ENCODE results near the gene CLASP1. TPM values are rescaled to one million over a fixed set of nuclear protein-coding genes. Genes with fewer than 3 reads are reported as not detected.

The CLASP1 gene
- total and polyA plus RNA-seq, 9 donors: 40.3 to 67.9 (median 51.7) TPM

DNA sequence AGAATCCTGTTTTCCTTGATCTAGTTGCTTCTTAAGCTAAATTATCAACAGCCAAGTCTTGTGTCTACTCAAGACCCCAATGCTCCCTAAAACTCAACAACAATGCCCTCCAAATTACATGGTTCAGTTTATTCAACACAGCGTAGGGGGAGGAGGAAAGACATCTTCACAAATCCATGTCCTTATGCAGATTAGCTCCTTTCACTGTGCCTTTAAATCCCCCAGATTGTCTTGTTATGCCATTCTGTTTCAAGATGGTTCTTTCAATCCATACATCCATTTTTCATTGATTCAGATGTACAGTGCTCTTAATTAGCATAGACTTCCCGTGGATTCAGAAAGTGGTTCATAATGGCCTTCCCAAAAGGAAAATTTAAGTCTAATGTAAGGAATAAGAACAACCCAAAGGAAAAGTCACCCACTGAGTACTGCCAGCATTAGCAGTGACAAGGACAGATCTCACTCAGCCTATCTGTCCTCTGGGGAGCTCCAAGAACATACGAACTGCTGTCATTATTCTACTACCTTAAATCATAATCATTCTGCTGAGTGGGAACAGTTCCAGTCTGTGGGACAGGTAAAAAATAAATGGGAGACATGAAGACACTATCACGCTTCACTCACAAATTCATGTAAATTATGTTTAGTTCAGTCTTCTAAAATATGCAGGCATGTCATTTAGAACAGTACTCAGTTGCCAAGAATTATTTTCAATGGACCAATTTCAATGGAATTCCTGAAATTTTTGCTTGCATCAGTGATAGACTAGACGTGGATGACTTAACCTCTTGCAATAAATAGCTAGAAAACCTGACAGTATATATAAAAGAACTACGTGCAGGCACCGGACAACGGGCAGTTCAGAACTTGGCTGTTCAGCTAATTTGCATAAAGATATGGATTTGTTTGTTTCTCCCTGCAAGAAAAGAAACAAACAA lies 177.5 kb downstream of the CLASP1 start:
- H3K27ac ChIP-seq (ENCODE audit: low read length): no peak overlapping the region
- peaks cover 7% of the 10 kb centered on the region for H3K4me1 ChIP-seq (ENCODE audit: control insufficient read depth, insufficient read depth, low read length)
- DNase-seq: peak; percentile 16
- no peaks in the 10 kb centered on the region for H3K9me3 ChIP-seq (replicated peaks; ENCODE audit: control insufficient read depth, low read depth, low read length)
- H3K27me3 ChIP-seq (ENCODE audit: control insufficient read depth, insufficient read depth, low read length): no peaks in the 10 kb centered on the region
- H3K4me3 ChIP-seq (ENCODE audit: low read length): no peak overlapping the region
- peaks cover 26% of the 10 kb centered on the region for H3K36me3 ChIP-seq (ENCODE audit: control insufficient read depth, insufficient read depth, low read length)
- WGBS (ENCODE audit: insufficient coverage): no CpG with 5 or more reads among the region's 8 CpGs

DNA sequence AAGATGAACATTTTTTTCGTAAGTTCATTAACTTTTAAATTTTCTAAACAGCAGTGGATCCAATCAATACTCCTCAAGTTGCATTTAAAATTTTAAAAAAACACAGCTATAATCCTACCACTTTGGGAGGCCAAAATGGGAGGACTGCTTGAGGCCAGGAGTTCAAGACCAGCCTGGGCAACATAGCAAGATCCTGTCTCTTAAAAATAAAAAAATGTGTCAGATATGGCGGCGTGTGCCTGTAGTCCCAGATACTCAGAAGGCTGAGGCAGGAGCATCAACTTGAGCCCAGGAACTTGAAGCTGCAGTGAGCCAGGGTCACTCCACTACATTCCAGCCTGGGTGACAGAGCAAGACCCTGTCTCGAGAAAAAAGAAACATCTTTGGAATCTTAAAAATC lies 178.3 kb downstream of the CLASP1 start:
- no CpG with 5 or more reads among the region's 4 CpGs for WGBS (ENCODE audit: insufficient coverage)
- Histone ChIP-seq H3K36me3 (ENCODE audit: control insufficient read depth, insufficient read depth, low read length) (peaks cover 31% of the 10 kb centered on the region), H3K4me3 (ENCODE audit: low read length) (no peak overlapping the region), H3K4me1 (ENCODE audit: control insufficient read depth, insufficient read depth, low read length) (peaks cover 3% of the 10 kb centered on the region), H3K27me3 (ENCODE audit: control insufficient read depth, insufficient read depth, low read length) (no peaks in the 10 kb centered on the region), H3K27ac (ENCODE audit: low read length) (no peak overlapping the region), H3K9me3 (replicated peaks; ENCODE audit: control insufficient read depth, low read depth, low read length) (no peaks in the 10 kb centered on the region)
- no peak for DNase-seq

DNA sequence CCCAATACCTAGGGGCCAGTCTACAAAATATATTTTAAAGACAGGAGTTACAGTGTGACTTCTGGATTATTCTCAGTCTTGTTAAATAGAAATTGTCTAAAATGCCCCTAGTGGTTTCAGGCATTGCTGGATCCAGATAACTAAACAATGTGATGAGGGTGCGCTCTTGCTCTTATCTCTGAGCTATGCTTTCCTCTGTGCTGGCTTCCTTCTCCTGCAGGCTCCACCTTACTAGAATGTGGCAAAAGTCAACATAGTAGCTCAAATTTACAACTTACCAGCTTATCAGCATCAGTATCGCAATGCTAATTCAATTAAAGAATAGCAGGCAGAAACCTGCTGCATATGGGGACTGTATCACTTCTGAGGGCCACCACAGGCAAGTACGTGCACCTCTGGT lies 179.9 kb downstream of the CLASP1 start:
- peaks cover 3% of the 10 kb centered on the region for H3K4me1 ChIP-seq (ENCODE audit: control insufficient read depth, insufficient read depth, low read length)
- no peaks in the 10 kb centered on the region for H3K27me3 ChIP-seq (ENCODE audit: control insufficient read depth, insufficient read depth, low read length)
- H3K9me3 ChIP-seq (replicated peaks; ENCODE audit: control insufficient read depth, low read depth, low read length): no peaks in the 10 kb centered on the region
- no peak for DNase-seq
- H3K27ac ChIP-seq (ENCODE audit: low read length): no peak overlapping the region
- no peak overlapping the region for H3K4me3 ChIP-seq (ENCODE audit: low read length)
- peaks cover 31% of the 10 kb centered on the region for H3K36me3 ChIP-seq (ENCODE audit: control insufficient read depth, insufficient read depth, low read length)
- WGBS (ENCODE audit: insufficient coverage): 100% methylated on average over 2 of the region's 3 CpGs

DNA sequence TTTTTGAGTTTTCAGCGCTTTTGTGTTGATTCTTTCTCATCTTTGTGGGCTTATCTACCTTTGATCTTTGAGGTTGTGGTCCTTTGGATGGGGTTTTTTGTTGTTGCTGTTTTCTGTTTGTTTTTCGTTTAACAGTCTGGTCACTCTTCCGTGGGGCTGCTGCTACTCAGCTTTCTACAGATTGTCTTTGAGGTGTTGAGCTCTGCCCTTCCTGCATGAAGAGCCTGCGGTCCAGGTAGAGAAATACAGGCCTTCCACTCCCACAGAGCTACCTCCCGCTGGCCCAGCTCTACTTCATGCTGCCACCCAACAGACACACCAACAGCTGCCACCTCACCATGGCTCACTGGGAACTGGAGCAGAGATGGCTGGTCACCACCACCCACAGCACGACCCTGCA lies 180.3 kb downstream of the CLASP1 start:
- Histone ChIP-seq H3K27me3 (ENCODE audit: control insufficient read depth, insufficient read depth, low read length) (no peaks in the 10 kb centered on the region), H3K27ac (ENCODE audit: low read length) (no peak overlapping the region), H3K36me3 (ENCODE audit: control insufficient read depth, insufficient read depth, low read length) (peaks cover 31% of the 10 kb centered on the region), H3K4me1 (ENCODE audit: control insufficient read depth, insufficient read depth, low read length) (peaks cover 3% of the 10 kb centered on the region), H3K9me3 (replicated peaks; ENCODE audit: control insufficient read depth, low read depth, low read length) (no peaks in the 10 kb centered on the region), H3K4me3 (ENCODE audit: low read length) (no peak overlapping the region)
- 100% methylated on average over 4 of the region's 6 CpGs for WGBS (ENCODE audit: insufficient coverage)
- no peak for DNase-seq

DNA sequence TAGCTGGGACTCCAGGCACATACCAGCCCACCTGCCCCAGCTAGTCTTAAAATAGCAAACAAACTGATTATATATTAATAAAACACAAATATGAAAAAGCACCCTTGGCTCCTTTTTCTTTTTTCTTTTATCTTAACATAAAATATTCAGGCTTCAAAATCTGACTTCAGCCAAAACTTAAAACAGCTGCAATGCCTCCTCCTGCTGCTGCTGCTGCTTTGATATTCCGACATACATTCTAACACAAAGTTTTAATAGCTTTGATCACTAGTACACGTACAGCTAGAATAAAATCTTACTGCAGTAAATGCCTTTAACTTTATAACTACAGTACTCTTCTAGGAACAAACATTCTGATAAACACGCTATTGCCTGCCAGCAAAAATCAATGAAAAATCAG lies 190.0 kb downstream of the CLASP1 start:
- H3K4me1 ChIP-seq (ENCODE audit: control insufficient read depth, insufficient read depth, low read length): no peaks in the 10 kb centered on the region
- no peak overlapping the region for H3K27ac ChIP-seq (ENCODE audit: low read length)
- no peaks in the 10 kb centered on the region for H3K27me3 ChIP-seq (ENCODE audit: control insufficient read depth, insufficient read depth, low read length)
- H3K9me3 ChIP-seq (replicated peaks; ENCODE audit: control insufficient read depth, low read depth, low read length): no peaks in the 10 kb centered on the region
- peaks cover 37% of the 10 kb centered on the region for H3K36me3 ChIP-seq (ENCODE audit: control insufficient read depth, insufficient read depth, low read length)
- DNase-seq: no peak
- WGBS (ENCODE audit: insufficient coverage): 60% methylated on average over 1 of the region's 3 CpGs
- H3K4me3 ChIP-seq (ENCODE audit: low read length): no peak overlapping the region

DNA sequence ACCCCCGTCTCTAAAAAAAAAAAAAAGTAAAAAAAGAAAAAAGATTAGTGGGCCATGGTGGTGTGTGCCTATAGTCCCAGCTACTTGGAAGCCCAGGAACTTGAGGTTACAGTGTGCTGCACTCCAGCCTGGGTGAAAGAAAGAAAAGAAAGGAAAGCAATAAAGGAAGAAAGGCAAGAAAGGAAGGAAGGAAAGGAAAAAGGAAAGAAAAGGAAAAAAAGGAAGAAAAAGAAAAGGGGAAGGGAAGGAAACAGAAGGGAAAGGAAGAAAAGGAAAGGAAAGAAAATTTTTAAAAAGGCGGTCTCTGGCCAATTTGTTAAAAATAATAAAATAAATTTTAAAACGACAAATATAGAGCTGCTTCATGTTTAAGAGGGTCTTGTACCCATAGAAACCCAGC lies 192.9 kb downstream of the CLASP1 start:
- no peak for DNase-seq
- Histone ChIP-seq H3K4me3 (ENCODE audit: low read length) (no peak overlapping the region), H3K9me3 (replicated peaks; ENCODE audit: control insufficient read depth, low read depth, low read length) (no peaks in the 10 kb centered on the region), H3K4me1 (ENCODE audit: control insufficient read depth, insufficient read depth, low read length) (no peaks in the 10 kb centered on the region), H3K36me3 (ENCODE audit: control insufficient read depth, insufficient read depth, low read length) (peaks cover 38% of the 10 kb centered on the region), H3K27me3 (ENCODE audit: control insufficient read depth, insufficient read depth, low read length) (no peaks in the 10 kb centered on the region), H3K27ac (ENCODE audit: low read length) (no peak overlapping the region)
- no CpG with 5 or more reads among the region's 3 CpGs for WGBS (ENCODE audit: insufficient coverage)

DNA sequence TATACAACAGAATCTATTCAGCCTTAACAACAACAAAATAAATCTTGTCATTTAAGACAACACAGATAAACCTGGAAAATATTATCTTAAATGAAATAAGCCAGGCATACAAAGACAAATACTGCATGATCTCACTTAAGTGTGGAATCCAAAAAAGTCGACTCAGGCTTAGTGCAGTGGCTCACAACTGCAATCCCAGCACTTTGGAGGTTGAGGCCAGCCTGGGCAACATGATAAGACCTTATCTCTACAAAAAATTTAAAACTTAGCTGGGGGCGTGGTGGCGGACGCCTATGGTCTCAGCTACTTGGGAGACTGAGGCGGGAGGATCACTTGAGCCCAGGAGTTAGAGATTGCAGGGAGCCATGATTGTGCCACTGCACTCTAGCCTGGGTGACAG lies 193.8 kb downstream of the CLASP1 start:
- 85% methylated on average over 3 of the region's 5 CpGs for WGBS (ENCODE audit: insufficient coverage)
- peaks cover 42% of the 10 kb centered on the region for H3K36me3 ChIP-seq (ENCODE audit: control insufficient read depth, insufficient read depth, low read length)
- no peak for DNase-seq

DNA sequence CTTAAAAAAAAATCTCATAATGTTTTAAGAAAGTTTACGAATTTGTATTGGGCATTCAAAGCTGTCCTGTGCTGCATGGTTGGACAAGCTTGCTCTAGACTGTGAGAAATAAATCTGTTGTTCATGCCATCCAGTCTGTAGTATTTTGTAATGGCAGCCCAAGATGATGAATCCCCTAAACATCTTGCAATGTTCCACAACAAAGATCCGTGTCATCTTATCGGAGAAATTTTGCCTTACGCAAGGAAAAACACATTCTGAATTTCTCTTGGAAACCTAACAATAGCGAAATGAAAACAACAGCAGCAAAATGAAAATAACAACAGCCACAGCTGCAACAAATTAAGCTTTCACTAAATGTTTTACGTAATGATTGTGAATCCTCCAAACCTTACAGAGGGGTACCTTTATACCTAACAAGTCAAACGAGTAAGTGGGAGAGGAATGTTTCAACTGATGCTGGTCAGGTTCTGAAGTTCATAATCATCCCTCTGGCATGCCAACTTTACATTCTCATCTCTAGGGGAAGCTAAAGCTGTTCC lies 194.6 kb downstream of the CLASP1 start:
- H3K27ac ChIP-seq (ENCODE audit: low read length): no peak overlapping the region
- H3K36me3 ChIP-seq (ENCODE audit: control insufficient read depth, insufficient read depth, low read length): peaks cover 40% of the 10 kb centered on the region
- H3K27me3 ChIP-seq (ENCODE audit: control insufficient read depth, insufficient read depth, low read length): no peaks in the 10 kb centered on the region
- 100% methylated on average over 3 of the region's 7 CpGs for whole genome bisulfite sequencing (ENCODE audit: insufficient coverage)
- H3K9me3 ChIP-seq (replicated peaks; ENCODE audit: control insufficient read depth, low read depth, low read length): no peaks in the 10 kb centered on the region
- no peak overlapping the region for H3K4me3 ChIP-seq (ENCODE audit: low read length)
- H3K4me1 ChIP-seq (ENCODE audit: control insufficient read depth, insufficient read depth, low read length): no peaks in the 10 kb centered on the region
- no peak for DNase-seq

More for the DNA sequence above, 193.8 kb downstream of the CLASP1 start:
- Histone ChIP-seq H3K9me3 (replicated peaks; ENCODE audit: control insufficient read depth, low read depth, low read length) (no peaks in the 10 kb centered on the region), H3K4me1 (ENCODE audit: control insufficient read depth, insufficient read depth, low read length) (no peaks in the 10 kb centered on the region), H3K27ac (ENCODE audit: low read length) (no peak overlapping the region), H3K27me3 (ENCODE audit: control insufficient read depth, insufficient read depth, low read length) (no peaks in the 10 kb centered on the region), H3K4me3 (ENCODE audit: low read length) (no peak overlapping the region)

DNA sequence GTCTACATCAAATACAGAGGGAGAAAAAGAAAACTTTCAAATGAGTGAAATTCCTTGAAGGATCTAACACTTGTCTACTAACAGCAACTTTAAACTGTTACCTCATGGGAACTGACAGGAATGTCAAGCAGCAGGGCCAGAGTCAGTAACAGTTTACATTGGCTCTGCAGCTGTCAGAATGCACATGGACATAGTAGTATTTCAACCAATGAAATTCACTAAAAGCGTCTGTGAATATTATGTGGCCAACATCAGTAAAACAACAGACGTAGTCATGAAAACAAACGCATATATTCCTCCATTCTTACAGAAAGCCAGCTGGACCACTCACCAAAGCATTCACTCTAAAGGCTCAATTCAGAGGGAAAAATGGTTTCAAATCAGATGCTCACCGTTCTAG lies 197.9 kb downstream of the CLASP1 start:
- peaks cover 53% of the 10 kb centered on the region for H3K36me3 ChIP-seq (ENCODE audit: control insufficient read depth, insufficient read depth, low read length)
- no peak overlapping the region for H3K4me3 ChIP-seq (ENCODE audit: low read length)
- no peaks in the 10 kb centered on the region for H3K4me1 ChIP-seq (ENCODE audit: control insufficient read depth, insufficient read depth, low read length)
- WGBS (ENCODE audit: insufficient coverage): no CpG with 5 or more reads among the region's 4 CpGs
- H3K27me3 ChIP-seq (ENCODE audit: control insufficient read depth, insufficient read depth, low read length): no peaks in the 10 kb centered on the region
- no peaks in the 10 kb centered on the region for H3K9me3 ChIP-seq (replicated peaks; ENCODE audit: control insufficient read depth, low read depth, low read length)
- DNase-seq: peak; percentile 42
- H3K27ac ChIP-seq (ENCODE audit: low read length): no peak overlapping the region

DNA sequence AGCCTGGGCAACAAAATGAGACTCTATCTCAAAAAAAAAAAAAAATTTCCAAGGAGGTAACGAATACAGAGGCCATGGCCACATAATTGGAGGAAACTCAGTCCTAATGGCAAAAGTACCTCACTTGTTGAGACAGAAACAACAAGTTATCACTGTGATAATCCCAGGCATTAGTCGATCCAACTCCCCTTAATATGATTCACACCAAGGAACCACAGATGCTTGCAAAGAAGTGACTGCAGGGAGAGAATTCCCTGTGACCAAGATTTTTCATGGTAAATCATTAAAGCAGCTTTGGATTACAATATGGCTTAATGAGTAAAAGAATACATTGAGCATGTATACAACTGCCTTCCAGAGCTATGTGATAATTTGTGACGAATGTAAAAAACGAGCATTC lies 199.0 kb downstream of the CLASP1 start:
- no peak overlapping the region for H3K27ac ChIP-seq (ENCODE audit: low read length)
- no peaks in the 10 kb centered on the region for H3K27me3 ChIP-seq (ENCODE audit: control insufficient read depth, insufficient read depth, low read length)
- H3K4me1 ChIP-seq (ENCODE audit: control insufficient read depth, insufficient read depth, low read length): no peaks in the 10 kb centered on the region
- H3K36me3 ChIP-seq (ENCODE audit: control insufficient read depth, insufficient read depth, low read length): peaks cover 48% of the 10 kb centered on the region
- WGBS (ENCODE audit: insufficient coverage): 67% methylated on average over 1 of the region's 4 CpGs
- DNase-seq: no peak
- no peak overlapping the region for H3K4me3 ChIP-seq (ENCODE audit: low read length)
- H3K9me3 ChIP-seq (replicated peaks; ENCODE audit: control insufficient read depth, low read depth, low read length): no peaks in the 10 kb centered on the region

All from muscle of leg (tissue), 11 donors.